HG03108 (cell line): Measurements from ENCODE around the gene TAB2.
"Not testable (repeated sequence)": the region's sequence is repeated elsewhere in the genome, so short reads cannot be mapped to it uniquely, and the experiment has no call there.

Experiments used
- ATAC-seq: cut with Tn5 transposase; IDR thresholded peaks from one replicate; pipeline ENCODE4 v1.9.1; 2021; ENCODE audit warnings: moderate library complexity; ENCODE audit not compliant: unreplicated experiment

TAB2 gene

DNA sequence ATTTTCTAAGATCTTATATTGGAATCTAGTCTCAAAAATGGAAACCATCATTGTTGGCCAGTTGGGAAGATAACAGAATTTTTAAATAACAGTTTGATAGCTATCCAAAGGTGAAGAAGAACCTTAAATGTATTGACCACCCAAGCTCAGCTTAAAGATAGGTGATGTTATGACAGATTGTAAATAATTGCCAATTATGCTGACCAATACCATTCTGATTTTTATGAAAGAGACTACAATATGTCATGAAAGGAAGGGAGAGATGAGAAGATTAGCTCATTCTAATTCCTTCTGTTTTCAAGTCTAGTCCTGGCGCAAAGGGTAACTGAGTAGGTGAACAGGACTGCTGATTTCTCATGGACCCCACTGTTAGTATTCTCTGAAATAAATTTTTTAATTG, 5.7 kb upstream of the TAB2 start:
- no peak for ATAC-seq

DNA sequence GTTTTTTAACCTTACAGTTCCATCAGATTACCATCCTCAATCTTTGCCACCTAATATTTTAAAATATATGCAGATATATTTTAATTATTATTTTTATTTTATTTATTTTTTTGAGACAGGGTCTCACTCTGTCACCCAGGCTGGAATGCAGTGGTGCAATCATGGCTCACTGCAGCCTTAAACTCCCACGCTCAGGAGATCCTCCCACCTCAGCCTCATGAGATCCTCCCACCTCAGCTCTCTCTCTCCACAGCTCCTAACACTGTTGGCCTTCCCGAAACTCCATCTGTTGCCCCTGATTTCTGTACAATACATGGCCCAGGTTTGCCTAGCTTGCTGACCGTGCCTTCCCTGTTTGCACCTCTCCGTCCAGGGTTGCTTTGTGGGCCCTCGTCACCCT, 4.4 kb upstream of the TAB2 start:
- ATAC-seq, result no peak

DNA sequence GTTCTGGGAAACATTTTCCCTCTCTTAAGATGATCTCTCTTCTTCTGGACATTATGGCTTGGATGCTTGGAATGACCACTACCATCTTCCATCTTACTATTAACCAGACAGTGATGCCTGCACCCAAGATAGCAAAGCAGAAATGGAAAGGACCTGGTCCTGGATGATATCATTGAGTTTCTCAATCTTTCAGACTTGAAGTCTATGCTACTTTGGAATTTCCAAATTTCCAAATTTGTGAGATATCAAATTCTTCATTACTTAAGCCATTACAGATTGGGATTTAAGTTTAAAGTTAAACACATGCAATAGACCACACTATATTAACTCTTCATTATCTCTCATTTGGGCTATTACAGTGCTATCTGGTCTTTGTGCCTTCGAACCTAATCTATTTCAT, 3.7 kb upstream of the TAB2 start:
- no peak for ATAC-seq

DNA sequence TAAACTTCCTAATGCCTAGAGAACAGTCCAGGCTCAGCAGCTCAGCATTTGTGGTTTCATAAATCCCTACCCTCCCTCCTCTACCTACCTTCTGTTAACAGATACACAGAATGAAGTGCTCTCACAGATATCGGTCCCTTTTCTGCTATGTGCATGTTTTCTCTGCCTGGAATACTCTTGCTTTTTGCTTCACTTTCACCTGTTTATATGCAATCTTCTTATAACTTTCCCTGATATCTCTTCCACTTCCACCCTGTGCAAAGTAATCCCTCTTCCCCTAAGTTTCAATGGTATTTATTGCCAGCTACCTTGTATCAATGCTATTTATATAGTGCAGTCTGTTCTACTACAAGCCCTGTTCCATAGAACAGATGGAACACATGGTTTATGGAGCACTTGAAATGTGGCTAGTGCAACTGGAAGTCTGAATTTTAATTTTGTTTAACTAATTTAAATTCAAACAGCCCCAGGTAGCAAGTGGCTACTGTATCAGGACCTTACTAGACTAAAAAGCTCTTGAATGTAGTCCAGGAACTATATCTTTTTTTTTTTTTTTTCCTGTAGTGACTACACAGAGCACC, 3.1 kb upstream of the TAB2 start:
- ATAC-seq, result no peak

DNA sequence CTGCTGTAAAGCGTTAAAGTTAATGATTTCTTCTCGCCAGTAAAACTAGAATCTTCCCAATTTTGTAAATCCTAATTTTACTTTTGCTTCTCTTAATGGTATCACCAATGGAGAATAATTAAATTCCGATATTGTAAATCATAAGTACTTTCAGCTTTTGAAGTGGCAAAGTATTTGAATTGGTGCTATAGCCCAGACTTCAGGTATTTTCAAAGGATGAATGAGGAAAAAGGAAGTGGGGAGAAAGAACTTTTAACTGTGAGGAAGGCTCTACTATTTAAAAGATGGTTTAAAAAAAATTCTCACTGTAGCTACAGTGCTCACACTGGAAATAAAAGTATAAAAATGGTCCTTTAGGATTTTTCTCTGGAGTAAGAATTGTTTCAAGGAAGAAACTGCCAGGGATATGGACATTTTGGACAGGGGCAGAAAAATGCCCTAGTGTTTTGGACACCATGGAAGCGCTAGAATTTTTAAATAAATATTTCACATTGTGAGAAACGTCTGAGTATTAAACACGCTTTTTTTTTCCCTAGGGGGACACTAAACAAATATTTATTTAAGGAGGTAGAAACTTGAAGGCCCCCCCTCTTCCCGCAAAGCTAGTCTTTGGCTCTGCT, 1.3 kb upstream of the TAB2 start:
- ATAC-seq, result no peak

DNA sequence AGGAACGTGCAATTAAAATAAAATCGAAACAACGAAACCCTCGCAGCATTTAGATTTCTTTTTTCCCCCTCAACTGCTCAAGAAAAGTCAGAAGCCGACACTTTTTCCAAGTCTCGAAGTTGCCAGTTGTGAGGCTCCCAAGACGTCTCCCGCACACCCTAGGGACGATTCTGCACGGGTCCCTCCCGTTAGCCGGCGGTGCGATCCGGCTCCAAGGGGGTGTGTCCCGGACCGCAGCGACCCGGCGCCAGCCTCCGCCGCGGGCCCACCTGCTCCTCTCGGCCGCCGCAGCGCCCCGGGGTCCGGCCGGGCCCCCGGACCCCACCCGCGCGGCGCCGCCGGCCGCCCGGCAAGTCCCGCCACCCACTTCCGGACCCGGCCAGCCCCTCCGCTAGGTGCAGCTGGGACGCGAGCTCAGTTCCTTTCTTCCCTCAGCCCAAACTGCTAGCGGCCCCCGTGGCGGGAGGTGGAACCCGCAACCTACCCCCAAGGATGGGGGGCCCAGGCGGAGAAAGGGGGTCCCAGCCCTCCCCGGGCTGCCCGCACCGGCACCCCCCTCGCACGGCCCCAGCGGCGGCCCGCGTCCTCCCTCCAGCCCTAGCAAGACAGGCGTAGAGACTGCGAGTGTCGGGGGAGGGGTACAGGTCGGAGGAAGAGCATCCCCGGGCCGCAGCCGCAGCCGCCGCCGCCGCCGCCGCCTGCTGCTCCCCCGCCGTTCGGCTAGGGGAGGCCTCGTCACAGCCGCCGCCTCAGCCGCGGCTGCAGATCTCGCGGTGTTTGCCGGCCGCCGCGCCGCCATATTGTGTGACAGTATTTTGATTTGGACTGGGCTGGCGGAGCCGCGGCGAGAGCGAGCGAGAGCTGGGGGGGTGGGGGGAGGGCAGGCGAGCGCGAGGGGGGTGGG, 520 bp upstream of the TAB2 start:
- ATAC-seq, result peak; percentile 78

DNA sequence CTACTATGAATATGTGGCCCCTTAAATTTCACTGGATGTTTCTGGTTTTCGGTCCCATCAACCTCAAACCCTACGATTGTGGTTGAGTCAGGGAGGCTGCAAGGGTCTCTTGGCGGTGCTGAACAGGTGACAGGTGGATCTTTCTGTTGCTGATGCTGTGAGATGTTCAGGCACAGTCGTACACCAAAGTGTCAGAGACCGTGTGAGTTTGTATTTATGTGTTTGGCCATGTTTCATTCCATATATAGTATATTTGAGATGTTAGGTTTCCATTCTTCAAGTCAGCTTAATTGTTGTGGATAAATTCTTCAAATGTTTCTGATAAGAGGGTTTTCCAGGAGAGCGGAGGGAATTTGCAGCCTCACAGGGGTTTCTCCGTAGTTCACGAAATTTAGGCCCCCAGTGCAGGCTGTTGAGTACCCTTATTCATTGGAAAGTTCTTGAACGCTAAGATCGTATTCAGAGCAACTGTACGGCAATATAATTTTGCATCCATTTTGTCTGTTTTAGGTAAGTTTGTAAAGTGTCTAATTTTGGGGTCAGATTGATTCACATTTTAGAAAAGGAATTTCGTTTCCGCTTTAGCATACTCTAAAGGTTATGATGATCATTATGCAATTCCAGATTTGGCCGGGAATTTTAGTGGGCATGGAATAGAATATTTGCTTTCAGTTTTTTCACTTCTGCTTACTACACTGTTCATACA, 1.2 kb downstream of the TAB2 start:
- ATAC-seq, result peak; percentile 15

DNA sequence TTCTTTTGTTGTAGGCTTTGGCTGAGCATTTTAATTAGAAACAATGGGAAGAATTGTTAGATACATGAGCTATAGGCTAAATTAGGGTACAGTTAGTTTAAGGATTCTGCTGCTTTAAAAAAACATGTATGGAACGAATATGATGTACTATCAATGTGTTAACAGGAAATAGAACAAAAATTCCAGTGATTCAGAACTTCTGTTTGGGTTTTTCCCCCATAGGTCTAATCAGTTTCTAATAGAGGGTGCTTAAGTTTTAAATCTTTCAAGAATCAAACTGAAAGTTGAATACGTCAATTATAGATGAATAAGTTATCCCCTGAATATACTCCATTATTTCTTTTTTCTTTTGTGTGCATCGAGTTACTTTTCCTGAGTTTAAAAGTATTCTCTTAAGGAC, 1.9 kb downstream of the TAB2 start:
- ATAC-seq, result no peak

DNA sequence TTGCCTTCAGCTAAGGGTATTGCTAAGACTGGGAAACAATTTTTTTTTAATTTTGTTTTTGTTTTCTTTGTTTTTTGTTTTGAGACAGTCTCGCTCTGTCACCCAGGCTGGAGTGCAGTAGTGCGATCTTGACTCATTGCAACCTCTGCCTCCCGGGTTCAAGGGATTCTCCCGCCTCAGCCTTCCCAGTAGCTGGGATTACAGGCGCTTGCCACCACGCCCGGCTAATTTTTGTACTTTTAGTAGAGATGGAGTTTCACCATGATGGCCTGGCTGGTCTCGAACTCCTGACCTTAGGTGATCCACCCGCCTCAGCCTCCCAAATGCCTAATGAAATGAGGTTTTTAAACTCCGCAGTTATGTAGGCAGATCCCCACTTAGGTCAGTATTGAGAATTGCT, 2.5 kb downstream of the TAB2 start:
- ATAC-seq, result not testable (repeated sequence)

DNA sequence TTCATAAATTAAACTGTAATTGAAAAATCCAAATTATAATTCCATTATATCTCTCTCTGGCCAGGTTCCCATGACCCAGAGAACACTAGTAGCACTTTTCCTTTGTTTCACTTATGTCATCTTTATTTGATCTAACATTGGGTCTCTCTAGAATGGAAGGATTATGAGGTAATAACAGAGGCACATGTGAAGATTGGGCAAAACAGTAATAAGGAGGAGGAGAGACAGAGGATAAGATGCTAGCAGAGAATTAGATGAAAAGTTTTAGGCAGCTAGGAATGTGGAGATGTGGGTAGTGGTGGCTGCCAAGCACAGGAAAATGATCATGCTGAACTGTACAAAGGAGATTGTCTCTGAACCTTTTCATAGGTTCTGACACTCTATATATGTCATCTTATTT, 3.3 kb downstream of the TAB2 start:
- ATAC-seq, result no peak

DNA sequence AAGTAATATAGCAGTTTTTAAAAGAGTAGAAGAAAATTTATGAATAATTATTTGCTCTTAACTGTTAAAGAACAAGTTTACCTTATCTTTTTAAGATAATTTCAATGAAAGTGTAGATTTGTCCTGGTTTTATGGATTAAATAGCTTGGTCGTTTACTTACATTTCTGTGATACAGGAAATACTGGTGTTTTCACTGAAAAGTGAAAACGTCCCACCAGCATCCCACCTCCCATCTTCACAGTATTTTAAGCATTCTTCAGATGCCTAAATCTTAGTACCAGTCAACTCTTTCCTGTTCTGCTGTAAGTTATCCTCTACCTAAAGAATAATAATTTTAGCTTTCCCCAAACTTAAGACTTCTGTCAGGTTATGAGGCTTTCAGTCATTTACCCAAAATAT, 5.8 kb downstream of the TAB2 start:
- no peak for ATAC-seq

DNA sequence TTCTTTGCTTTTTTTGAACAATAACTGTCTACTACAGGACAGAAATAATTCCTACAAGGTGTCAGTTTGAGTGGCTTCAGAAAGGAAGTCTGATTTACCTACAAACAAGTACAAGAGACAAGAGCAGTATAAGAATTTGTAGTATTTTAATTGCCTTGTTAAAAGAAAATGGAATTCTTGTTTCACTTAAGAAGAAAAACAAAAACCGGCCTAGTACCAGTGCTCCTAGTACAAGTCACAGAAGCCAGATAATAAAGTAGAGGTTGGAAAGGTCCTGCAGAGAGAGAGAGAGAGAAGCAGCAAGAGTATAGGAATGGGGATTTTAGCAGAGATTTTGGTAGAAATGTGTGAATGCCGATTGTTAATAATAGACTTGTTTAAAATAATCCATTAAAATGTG, 6.4 kb downstream of the TAB2 start:
- no peak for ATAC-seq

DNA sequence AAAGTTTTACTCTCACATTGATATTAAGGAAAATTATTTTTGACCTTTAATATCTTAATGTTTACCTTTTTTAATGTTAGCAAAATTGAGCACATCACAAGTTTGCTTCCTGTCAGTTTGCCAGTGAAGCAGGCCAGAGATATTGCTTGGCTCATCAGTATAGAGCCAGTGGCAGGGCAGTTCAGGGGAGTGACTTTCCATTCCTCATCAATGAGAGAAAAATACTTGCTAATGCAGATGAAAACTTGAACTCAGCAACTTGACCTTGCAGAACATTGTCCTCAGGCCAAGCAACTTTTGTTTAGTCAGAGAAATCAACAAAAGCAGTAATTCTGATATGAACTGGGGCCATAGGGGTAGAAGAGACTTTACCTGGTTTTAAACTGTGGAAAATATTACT, 6.9 kb downstream of the TAB2 start:
- no peak for ATAC-seq

DNA sequence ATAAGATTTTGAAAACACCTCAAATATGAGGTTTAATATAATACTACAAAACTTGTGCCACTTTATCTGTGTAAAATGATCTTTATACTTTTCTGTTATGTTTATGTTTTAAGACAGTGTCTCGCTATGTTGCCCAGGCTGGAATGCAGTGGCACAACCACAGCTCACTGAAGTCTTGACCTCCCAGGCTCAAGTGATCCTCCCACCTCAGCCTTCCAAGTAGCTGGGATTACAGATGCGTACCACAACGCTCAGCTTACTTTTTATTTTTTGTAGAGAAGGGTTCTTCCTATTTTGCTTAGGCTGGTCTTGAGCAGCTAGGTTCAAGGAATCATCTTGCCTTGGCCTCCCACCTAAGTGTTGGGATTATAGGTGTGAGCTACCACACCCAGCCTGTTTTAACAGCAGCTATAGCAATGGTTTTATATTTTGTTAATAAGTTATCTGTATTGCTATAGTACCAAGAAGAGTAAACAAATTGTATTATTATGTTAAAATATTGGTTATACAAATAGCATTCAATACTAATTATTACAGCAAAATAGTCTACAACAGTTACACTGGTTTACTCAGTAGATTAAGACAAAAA, 8.2 kb downstream of the TAB2 start:
- no peak for ATAC-seq

DNA sequence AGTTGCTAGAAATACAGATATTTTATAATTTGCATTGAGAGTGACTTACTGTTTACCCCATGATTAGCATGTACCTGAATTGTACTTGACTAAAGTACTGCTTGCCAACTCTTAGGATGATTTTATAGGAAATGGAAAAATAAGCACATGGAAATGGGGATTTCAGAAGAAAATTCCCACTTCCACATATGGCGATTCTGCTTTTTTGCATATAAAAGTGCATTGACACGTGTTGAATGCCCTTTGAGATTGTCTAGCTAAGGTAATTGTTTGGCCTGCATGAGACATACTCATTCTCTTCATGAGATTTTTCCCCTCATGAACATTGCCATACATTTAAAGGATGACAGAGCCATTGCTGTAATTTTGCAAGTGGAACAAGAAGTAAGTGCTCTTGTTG, 10.1 kb downstream of the TAB2 start:
- no peak for ATAC-seq

DNA sequence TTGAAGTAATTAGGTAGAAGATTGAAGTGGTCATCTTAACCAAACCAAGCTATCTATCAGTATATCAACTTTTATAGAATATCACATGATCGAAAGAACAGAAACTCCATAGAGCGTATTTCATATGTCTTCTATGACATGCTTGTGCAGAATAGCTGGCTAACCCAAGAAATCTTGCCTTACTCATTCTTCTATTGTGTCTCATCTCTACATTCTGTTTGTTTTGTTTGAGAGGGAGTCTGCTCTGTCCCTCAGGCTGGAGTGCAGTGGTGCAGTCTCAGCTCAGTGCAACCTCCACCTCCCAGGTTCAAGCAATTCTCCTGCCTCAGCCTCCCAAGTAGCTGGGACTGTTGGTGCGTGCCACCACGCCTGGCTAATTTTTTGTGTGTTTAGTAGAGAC, 10.6 kb downstream of the TAB2 start:
- no peak for ATAC-seq

DNA sequence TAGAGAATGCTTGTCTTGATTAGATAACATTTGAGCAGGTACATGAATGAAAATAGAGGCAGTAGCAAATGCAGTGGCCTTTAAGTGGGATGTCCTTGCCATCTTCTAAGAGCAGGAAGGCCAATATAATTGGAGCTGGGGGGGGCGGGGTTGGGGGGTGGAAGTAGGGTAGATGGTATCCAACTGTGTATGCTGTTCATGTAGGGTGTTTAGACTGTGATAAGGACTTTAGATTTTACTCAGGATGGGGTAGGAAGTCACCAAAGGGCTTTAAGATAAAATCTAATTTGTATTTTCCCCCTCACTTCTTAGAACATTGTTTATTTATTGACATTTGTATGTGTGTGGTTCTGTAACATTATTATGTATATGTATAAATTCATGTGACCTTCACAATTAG, 12.0 kb downstream of the TAB2 start:
- no peak for ATAC-seq

DNA sequence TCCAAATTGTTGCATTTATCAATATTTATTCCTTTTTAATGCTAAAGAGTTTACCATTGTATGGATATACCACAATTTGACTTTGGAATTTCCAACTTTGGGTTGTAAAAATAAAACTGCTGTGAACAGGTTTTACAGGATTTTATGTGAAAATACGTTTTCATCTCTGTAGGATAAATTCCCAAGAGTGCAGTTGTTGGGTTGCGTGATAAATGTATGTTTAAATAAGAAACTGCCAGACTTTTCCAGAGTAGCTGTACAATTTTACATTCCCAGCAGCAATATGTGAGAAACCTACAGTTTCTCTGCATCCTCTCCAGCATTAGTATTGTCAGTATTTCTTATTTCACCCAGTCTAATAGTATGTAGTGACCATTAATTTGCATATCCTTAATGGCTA, 12.6 kb downstream of the TAB2 start:
- no peak for ATAC-seq

DNA sequence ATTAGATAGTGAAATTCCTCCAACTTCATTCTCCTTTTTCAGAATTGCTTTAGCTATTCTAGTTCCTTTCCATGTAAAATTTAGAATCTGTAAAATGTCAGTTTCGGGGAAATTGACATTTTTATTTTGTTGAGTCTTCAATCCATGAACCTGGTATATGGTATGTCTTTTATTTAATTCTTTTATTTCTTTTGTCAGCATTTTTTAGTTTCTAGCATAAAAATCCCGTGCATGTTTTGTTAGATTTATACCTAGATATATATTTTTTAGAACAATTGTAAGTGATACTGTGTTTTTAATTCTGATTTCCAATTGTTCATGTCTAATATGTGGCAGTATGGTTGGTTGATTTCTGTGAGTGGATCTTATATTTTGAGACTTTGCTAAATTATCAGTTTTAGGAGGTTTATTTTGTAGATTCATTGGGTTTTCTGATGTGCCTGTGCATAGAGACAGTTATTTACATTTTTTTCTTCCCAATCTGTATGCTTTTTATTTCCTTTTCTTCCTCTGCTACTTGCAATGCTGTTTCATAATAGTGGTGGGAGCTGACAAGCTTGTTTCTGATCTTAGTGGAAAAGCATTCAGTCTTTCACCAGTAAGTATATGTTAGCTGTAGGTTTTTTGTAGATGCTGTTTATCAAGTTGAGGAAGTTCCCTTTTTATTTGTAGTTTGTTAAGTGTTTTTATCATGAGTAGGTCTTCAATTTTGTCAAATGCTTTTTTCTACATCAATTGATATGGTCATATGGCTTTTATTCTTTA, 13.7 kb downstream of the TAB2 start:
- no peak for ATAC-seq

DNA sequence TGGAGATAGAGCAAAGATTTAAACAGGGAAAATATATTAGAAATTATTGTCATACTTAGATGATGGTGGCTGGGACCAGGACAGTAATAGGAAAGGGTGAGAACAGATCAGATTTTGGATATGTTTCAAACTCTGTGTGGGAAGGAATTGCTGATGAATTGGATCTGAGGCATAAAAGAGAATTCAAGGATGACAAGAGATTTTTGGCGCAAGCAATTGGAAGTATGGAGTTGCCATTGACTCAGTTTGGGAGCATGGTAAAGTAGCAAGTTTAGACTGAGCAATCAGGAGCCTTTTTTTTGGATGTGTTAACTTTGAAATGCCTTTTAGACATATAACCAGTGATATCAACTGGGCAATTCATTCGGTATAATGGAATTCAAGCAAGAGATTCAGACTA, 14.4 kb downstream of the TAB2 start:
- ATAC-seq, result no peak
